Activated naive CD4-positive, alpha-beta T cell treated with anti-CD3 and anti-CD28 coated beads, Interleukin-2, amount 10 ng/mL, durations not matched to agents 7 days and 5 days (primary cell): ENCODE data around the gene KLHDC10.
"Not testable (repeated sequence)": the region's sequence is repeated elsewhere in the genome, so short reads cannot be mapped to it uniquely, and the experiment has no call there.

Experiments
- CTCF ChIA-PET: fragments of 350-600 bp; sonication (Branson Sonifier 250); formaldehyde crosslinking; loops from one replicate; lab custom pipeline; 2021; ENCODE audit warnings: antibody characterized with exemption; lab: Charles Lee
- DNase-seq: peaks from one replicate; pipeline ENCODE4 v3.0.0-alpha.2; 2020
- H3K27ac Mint-ChIP-seq: one replicate; pipeline ENCODE4 v1.8.0; 2021; ENCODE audit warnings: mild to moderate bottlenecking, moderate library complexity, mixed read lengths
- H3K27me3 Mint-ChIP-seq: one replicate; pipeline ENCODE4 v1.8.0; 2021; ENCODE audit warnings: mild to moderate bottlenecking, mixed read lengths
- H3K36me3 Mint-ChIP-seq: one replicate; pipeline ENCODE4 v1.8.0; 2021; ENCODE audit warnings: mixed read lengths
- H3K4me1 Mint-ChIP-seq: one replicate; pipeline ENCODE4 v1.8.0; 2021; ENCODE audit warnings: mixed read lengths
- H3K4me3 Mint-ChIP-seq: one replicate; pipeline ENCODE4 v1.8.0; 2021; ENCODE audit warnings: mild to moderate bottlenecking, moderate library complexity, mixed read lengths
- H3K9me3 Mint-ChIP-seq: one replicate; pipeline ENCODE4 v1.8.0; 2021; ENCODE audit warnings: mixed read lengths

The KLHDC10 gene

GRCh38 chr7:130090745-130091532 is 20.6 kb downstream of the KLHDC10 start:
- no peaks in the 10 kb centered on the region for H3K4me1 Mint-ChIP-seq
- no peak for DNase-seq
- no peaks in the 10 kb centered on the region for H3K36me3 Mint-ChIP-seq
- H3K4me3 Mint-ChIP-seq, result no peak overlapping the region
- CTCF ChIA-PET, result no interaction called here
- no peaks in the 10 kb centered on the region for H3K9me3 Mint-ChIP-seq
- H3K27me3 Mint-ChIP-seq, result no peaks in the 10 kb centered on the region
- H3K27ac Mint-ChIP-seq, result no peak overlapping the region

- Mint-ChIP-seq H3K4me3 (no peak overlapping the region), H3K27me3 (no peaks in the 10 kb centered on the region), H3K36me3 (no peaks in the 10 kb centered on the region), H3K9me3 (no peaks in the 10 kb centered on the region), H3K27ac (no peak overlapping the region), H3K4me1 (no peaks in the 10 kb centered on the region)
- CTCF ChIA-PET, result no interaction called here
- DNase-seq, result no peak
These were observed 21.7 kb downstream of the KLHDC10 start for GRCh38 chr7:130091999-130092398.

DNA sequence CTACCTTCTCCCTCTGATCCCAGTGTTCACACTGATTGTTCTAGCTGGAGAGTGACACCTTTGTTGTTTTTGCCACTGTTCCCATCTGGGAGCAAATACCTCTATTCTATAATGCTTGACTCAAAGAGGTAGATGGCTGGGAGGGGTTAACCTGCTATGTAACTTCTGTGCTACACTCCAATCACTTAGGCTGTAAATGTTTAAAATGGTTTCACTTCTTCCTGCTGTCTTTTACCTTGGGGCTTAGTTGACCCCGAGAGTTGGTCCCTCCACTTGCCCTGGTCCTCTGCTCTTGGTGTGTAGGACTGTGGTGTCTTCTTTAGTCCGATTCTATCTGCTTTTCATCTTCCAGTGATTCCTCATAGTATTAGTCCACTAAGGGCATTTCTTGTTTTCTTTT is 22.3 kb downstream of the KLHDC10 start:
- Mint-ChIP-seq H3K4me1 (no peaks in the 10 kb centered on the region), H3K27me3 (no peaks in the 10 kb centered on the region), H3K4me3 (no peak overlapping the region), H3K9me3 (no peaks in the 10 kb centered on the region), H3K36me3 (no peaks in the 10 kb centered on the region), H3K27ac (no peak overlapping the region)
- CTCF ChIA-PET, result no interaction called here
- DNase-seq, result no peak

DNA sequence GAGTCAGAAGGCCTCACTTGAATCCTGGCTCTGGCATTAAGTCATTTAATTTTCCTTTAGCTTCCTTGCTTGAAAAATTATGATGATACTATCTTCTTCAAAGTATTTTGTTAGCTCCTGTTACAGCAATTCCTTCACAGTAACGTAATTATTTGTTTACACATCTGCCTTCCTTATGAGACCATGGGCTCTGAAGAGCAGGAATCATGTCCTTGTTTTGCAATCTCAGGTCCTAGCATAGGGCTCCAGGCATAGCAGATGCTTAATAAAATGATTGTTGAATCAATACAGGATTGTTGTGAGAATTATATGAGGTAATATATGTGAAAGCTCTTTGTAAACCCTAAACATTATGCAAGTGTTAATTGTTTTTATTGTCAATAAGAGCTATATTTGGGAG is 25.5 kb downstream of the KLHDC10 start:
- no peaks in the 10 kb centered on the region for H3K4me1 Mint-ChIP-seq
- no peaks in the 10 kb centered on the region for H3K27me3 Mint-ChIP-seq
- no peak overlapping the region for H3K4me3 Mint-ChIP-seq
- H3K27ac Mint-ChIP-seq, result no peak overlapping the region
- peaks cover 2% of the 10 kb centered on the region for H3K36me3 Mint-ChIP-seq
- no peaks in the 10 kb centered on the region for H3K9me3 Mint-ChIP-seq
- CTCF ChIA-PET, result interaction anchor here (1.0 to 1.4 kb wide), 3 partner anchors 11 to 24 kb away, joined by 3 to 5 read pairs (median 3); no protein-coding TSS in a partner anchor
- DNase-seq, result no peak

- Mint-ChIP-seq H3K27ac (no peak overlapping the region), H3K9me3 (no peaks in the 10 kb centered on the region), H3K4me3 (no peak overlapping the region), H3K27me3 (no peaks in the 10 kb centered on the region), H3K4me1 (no peaks in the 10 kb centered on the region), H3K36me3 (peaks cover 2% of the 10 kb centered on the region)
- no peak for DNase-seq
- CTCF ChIA-PET, result interaction anchor here (1.0 to 1.4 kb wide), 2 partner anchors 12 to 24 kb away, joined by 3 to 5 read pairs; no protein-coding TSS in a partner anchor
These were observed 26.0 kb downstream of the KLHDC10 start for GRCh38 chr7:130096243-130096827.

DNA sequence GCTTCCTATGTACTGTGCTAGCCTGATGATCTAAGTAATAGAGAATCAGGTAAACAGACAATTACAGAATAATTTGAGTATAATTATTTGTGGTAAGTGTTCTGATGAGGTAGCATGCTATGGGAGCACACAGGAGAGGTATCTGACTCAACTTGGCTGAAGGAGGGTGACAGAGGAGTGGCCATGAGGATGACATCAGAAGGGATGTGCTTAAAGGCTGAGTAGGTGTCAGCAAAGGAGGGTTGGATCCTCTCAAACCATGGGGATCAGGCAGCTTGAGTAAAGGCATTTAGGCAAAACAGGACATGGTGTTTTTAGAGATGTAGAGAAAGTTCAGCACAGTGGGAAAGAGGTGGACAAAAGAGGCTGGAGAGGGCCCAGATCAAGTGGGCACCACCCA is 29.0 kb downstream of the KLHDC10 start:
- H3K9me3 Mint-ChIP-seq, result no peaks in the 10 kb centered on the region
- DNase-seq, result no peak
- H3K36me3 Mint-ChIP-seq, result peaks cover 2% of the 10 kb centered on the region
- H3K27me3 Mint-ChIP-seq, result no peaks in the 10 kb centered on the region
- no peak overlapping the region for H3K27ac Mint-ChIP-seq
- CTCF ChIA-PET, result no interaction called here
- no peaks in the 10 kb centered on the region for H3K4me1 Mint-ChIP-seq
- H3K4me3 Mint-ChIP-seq, result no peak overlapping the region

GRCh38 chr7:130102588-130102987 is 32.3 kb downstream of the KLHDC10 start:
- no peak for DNase-seq
- CTCF ChIA-PET, result no interaction called here

DNA sequence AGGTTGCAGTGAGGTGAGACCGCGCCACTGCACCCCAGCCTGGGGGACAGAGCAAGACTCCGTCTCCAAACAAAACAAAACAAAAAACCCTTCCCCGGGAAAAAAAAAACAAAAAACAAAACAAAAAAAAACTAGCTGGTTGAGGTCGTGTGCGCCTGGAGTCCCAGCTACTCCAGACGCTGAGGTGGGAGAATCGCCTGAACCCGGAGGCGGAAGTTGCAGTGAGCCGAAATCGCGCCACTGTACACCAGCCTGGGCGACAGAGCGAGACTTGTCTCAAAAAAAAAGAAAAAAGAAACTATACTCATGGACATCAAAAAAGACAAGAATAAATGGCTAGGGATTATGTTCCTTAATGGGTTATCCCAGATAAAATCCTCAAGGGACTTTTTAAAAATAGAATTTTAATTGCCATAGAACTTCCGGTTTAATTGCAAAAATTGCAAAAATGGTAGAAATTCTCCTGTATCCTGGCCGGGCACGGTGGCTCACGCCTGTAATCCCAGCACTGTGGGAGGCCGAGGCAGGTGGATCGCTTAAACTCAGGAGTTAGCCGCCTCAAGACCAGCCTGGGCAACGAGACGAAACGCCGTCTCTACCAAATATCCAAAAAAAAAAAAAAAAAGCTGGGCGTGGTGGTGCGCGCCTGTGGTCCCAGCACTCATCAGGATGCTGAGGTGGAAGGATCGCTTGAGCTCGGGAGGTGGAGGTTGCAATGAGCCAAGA is 37.8 kb downstream of the KLHDC10 start:
- H3K4me3 Mint-ChIP-seq, result no peak overlapping the region
- no peaks in the 10 kb centered on the region for H3K36me3 Mint-ChIP-seq
- no peak for DNase-seq
- no peaks in the 10 kb centered on the region for H3K9me3 Mint-ChIP-seq
- no peaks in the 10 kb centered on the region for H3K4me1 Mint-ChIP-seq
- no peak overlapping the region for H3K27ac Mint-ChIP-seq
- CTCF ChIA-PET, result no interaction called here
- no peaks in the 10 kb centered on the region for H3K27me3 Mint-ChIP-seq

More at GRCh38 chr7:130102588-130102987, 32.3 kb downstream of the KLHDC10 start:
- Mint-ChIP-seq H3K27ac (no peak overlapping the region), H3K4me1 (no peaks in the 10 kb centered on the region), H3K4me3 (no peak overlapping the region), H3K36me3 (peaks cover 2% of the 10 kb centered on the region), H3K9me3 (no peaks in the 10 kb centered on the region), H3K27me3 (no peaks in the 10 kb centered on the region)

DNA sequence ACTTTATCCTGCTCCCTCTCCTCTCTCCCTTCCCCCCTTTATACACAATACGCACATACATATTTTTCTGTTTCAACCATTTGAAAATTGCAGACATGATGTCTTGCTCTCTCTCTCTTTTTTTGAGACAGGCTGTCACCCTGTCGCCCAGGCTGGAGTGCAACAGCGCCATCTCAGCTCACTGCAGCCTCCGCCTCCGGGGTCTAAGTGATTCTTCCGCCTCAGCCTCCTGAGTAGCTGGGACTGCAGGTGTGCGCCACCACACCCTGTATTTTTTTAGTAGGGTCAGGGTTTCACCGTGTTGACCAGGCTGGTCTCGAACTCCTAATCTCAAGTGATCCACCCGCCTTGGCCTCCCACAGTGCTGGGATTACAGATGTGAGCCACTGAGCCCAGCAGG is 38.5 kb downstream of the KLHDC10 start:
- CTCF ChIA-PET, result no interaction called here
- no peaks in the 10 kb centered on the region for H3K9me3 Mint-ChIP-seq
- no peak overlapping the region for H3K4me3 Mint-ChIP-seq
- H3K27me3 Mint-ChIP-seq, result no peaks in the 10 kb centered on the region
- H3K27ac Mint-ChIP-seq, result peak overlapping the region; percentile 71
- DNase-seq, result no peak
- H3K4me1 Mint-ChIP-seq, result no peaks in the 10 kb centered on the region
- no peaks in the 10 kb centered on the region for H3K36me3 Mint-ChIP-seq

DNA sequence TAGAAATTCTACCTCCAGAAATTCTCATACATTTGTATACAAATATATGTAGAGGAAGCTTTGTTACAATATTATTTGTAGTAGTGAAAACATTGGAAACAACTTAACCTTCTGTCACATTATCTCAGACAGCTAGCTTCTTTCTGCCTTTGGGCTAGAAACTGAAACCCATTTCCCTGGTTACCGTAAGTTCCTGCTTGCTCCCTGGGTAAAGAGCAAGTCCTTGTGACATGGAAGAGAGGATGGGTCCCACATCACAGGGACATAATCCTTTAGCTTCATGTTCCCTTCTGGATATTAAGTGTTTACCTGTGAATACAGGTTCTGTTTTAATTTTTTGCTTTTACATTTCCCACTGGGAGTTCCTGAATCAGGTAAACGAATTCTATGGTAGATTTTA is 41.8 kb downstream of the KLHDC10 start:
- Mint-ChIP-seq H3K4me3 (no peak overlapping the region), H3K27me3 (no peaks in the 10 kb centered on the region), H3K4me1 (no peaks in the 10 kb centered on the region), H3K9me3 (no peaks in the 10 kb centered on the region), H3K27ac (no peak overlapping the region), H3K36me3 (peaks cover under 1% of the 10 kb centered on the region)
- no peak for DNase-seq
- CTCF ChIA-PET, result no interaction called here

- Mint-ChIP-seq H3K4me3 (no peak overlapping the region), H3K36me3 (peaks cover 3% of the 10 kb centered on the region), H3K27ac (peak overlapping the region; percentile 62), H3K9me3 (no peaks in the 10 kb centered on the region), H3K27me3 (no peaks in the 10 kb centered on the region), H3K4me1 (no peaks in the 10 kb centered on the region)
- CTCF ChIA-PET, result no interaction called here
- DNase-seq, result no peak
These were observed 42.5 kb downstream of the KLHDC10 start for GRCh38 chr7:130112662-130113425.

GRCh38 chr7:130113426-130113805 is 43.1 kb downstream of the KLHDC10 start:
- H3K36me3 Mint-ChIP-seq, DNase-seq, H3K27me3 Mint-ChIP-seq, CTCF ChIA-PET, H3K27ac Mint-ChIP-seq, H3K4me3 Mint-ChIP-seq, H3K9me3 Mint-ChIP-seq, H3K4me1 Mint-ChIP-seq: not testable (repeated sequence)

GRCh38 chr7:130113887-130114286 is 43.6 kb downstream of the KLHDC10 start:
- H3K4me1 Mint-ChIP-seq, result no peaks in the 10 kb centered on the region
- H3K9me3 Mint-ChIP-seq, result no peaks in the 10 kb centered on the region
- DNase-seq, result no peak
- no peaks in the 10 kb centered on the region for H3K27me3 Mint-ChIP-seq
- H3K27ac Mint-ChIP-seq, result no peak overlapping the region
- H3K4me3 Mint-ChIP-seq, result no peak overlapping the region
- H3K36me3 Mint-ChIP-seq, result peaks cover 11% of the 10 kb centered on the region
- CTCF ChIA-PET, result no interaction called here

DNA sequence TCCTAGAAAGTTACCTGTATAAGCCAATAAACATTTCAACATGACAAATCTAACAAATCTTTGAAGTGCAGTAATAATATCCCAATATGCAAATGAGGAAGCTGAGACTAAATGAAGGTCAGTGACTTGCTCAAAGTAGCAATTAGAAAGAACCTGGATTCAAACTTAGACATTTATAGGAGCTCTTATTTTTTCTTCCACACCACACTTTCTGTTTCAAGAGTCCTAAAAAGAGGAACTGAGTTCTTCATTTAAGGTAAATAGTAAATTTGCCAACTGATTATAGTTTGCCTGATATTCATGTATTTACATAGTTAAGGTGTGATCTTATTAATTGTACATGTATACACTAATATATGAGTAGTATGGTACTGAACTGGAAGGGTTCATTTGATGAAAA is 44.0 kb downstream of the KLHDC10 start:
- CTCF ChIA-PET, result interaction anchor here (0.6 kb wide), 1 partner anchor 10 kb away, joined by 3 read pairs; no protein-coding TSS in a partner anchor
- Mint-ChIP-seq H3K4me3 (no peak overlapping the region), H3K36me3 (peaks cover 11% of the 10 kb centered on the region), H3K4me1 (no peaks in the 10 kb centered on the region), H3K27ac (no peak overlapping the region), H3K27me3 (no peaks in the 10 kb centered on the region), H3K9me3 (no peaks in the 10 kb centered on the region)
- DNase-seq, result no peak
